ENCODE data around the gene PAPPA.

DNA sequence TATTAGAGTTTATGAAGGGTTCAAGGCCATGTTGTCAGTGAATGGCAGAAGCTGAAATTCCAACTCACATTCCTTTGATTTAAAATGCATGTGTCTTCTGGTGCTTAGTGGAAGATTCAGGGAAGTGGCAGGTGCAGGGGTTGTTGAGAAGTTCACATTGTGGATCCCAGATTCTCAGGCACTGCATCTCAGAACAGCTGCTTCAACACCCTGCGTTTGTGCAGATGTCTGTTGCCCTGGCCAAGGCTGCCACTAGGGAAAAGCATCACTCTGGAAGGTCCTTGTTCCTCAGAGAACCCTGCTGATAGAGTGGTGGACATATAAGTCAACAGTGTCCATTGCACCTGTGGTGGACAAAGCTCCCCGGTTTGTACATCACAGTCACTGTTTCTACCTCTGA is 162.7 kb downstream of the PAPPA start:
- TF ChIP-seq CTCF (IDR thresholded peaks at IDR 0.05 in 2 of 3, conservative IDR thresholded peaks at IDR 0.05 in 1 of 3; ENCODE audit: borderline replicate concordance in 1 of 3, insufficient read depth in 1 of 3, low read depth in 2 of 3, low read length in 2 of 3) (no peak), YY1 (IDR thresholded peaks at IDR 0.05; ENCODE audit: extremely low read depth, insufficient replicate concordance, low read depth, low read length) (no peak), SRF (IDR thresholded peaks at IDR 0.05; ENCODE audit: low read depth) (no peak), CEBPB (IDR thresholded peaks at IDR 0.05; ENCODE audit: low read depth) (no peak), REST (IDR thresholded peaks at IDR 0.05; ENCODE audit: low read depth) (no peak), POLR2A (IDR thresholded peaks at IDR 0.05; ENCODE audit: borderline replicate concordance, extremely low read depth, insufficient read depth, insufficient read length) (no peak), POLR2AphosphoS5 (IDR thresholded peaks at IDR 0.05; ENCODE audit: low read depth, low read length) (no peak), EZH2 (IDR thresholded peaks at IDR 0.05) (no peak), ZBTB33 (IDR thresholded peaks at IDR 0.05; ENCODE audit: extremely low read depth, insufficient replicate concordance, low read length) (no peak), EGR1 (IDR thresholded peaks at IDR 0.05; ENCODE audit: low read depth) (no peak)
